HCT116 (cell line): ENCODE measurements around the gene RHCG. TPM values are rescaled to one million over a fixed set of nuclear protein-coding genes. Genes with fewer than 3 reads are reported as not detected.

ENCODE experiments used
- ATAC-seq: fragments of 200-7000 bp; cut with Tn5 transposase; 2 replicates; pipeline ENCODE4 v1.9.1; 2020; ENCODE audit warnings: mild to moderate bottlenecking, moderate library complexity
- BruUV-seq: library from RNA; stranded (reverse); fragments of 400-500 nt; replicated peaks from 2 replicates; lab custom pipeline; 2021; lab: Mats Ljungman, UMichigan
- CTCF ChIA-PET: fragments of 300-600 bp; sonication (Branson Sonifier 250); formaldehyde crosslinking; loops from one replicate; lab custom pipeline; 2021; ENCODE audit warnings: antibody characterized with exemption; lab: Charles Lee
- POLR2A ChIA-PET: fragments of 300-600, 350-600 bp; sonication (Branson Sonifier 250); formaldehyde crosslinking; loops from one replicate; lab custom pipeline; 2021; ENCODE audit warnings: antibody characterized with exemption; lab: Charles Lee
- RAD21 ChIA-PET, 2 experiments: fragments of 300-600 bp; sonication (Branson Sonifier 250); formaldehyde crosslinking; loops; one replicate each; lab custom pipeline; 2023; ENCODE audit warnings: low total read pairs in 2 of 2; ENCODE audit not compliant: uncharacterized antibody in 2 of 2, unreplicated experiment in 2 of 2, low non-redundant PET in 1 of 2; lab: Charles Lee
- DNase-seq: peaks from one replicate; pipeline ENCODE4 v3.0.0-alpha.2; 2010; ENCODE audit warnings: low read depth, low spot score
- H2AFZ ChIP-seq: fragments of 200-600 bp; shearing (Covaris generic), sonication (generic); 2 replicates; pipeline ENCODE4 v1.6.1; 2017; ENCODE audit warnings: low read depth, mixed run types, mixed read lengths, antibody characterized with exemption, low read length; ENCODE audit not compliant: poor library complexity, severe bottlenecking
- H3K27ac ChIP-seq: 2 replicates; pipeline ENCODE4 v1.5.1; 2012; ENCODE audit warnings: low read depth, low read length
- H3K27me3 ChIP-seq: fragments of 200-600 bp; sonication (generic); 2 replicates; pipeline ENCODE4 v1.6.1; 2016; ENCODE audit warnings: mixed run types, low read length, mixed read lengths; ENCODE audit not compliant: insufficient read depth
- H3K36me3 ChIP-seq, 2 experiments: fragments of 200-500 bp in 1 of 2; fragments of 200-600 bp in 1 of 2; sonication (Bioruptor generic) in 1 of 2; sonication (generic) in 1 of 2; 2 replicates each; pipeline versions ENCODE4 v1.5.1 to v1.6.1; 2014 to 2016; ENCODE audit warnings: low read length in 2 of 2, inconsistent platforms in 1 of 2, mixed read lengths in 1 of 2, mixed run types in 1 of 2; ENCODE audit not compliant: insufficient read depth in 2 of 2, control insufficient read depth in 1 of 2
- H3K4me1 ChIP-seq, 2 experiments: fragments of 200-600 bp in 1 of 2; sonication (generic) in 1 of 2; 2 replicates each; pipeline versions ENCODE4 v1.5.1 to v1.6.1; 2012 to 2017; ENCODE audit warnings: low read length in 2 of 2, inconsistent platforms in 1 of 2, mild to moderate bottlenecking in 1 of 2, mixed read lengths in 1 of 2, mixed run types in 1 of 2, moderate library complexity in 1 of 2; ENCODE audit not compliant: insufficient read depth in 2 of 2, control insufficient read depth in 1 of 2
- H3K4me2 ChIP-seq: fragments of 200-600 bp; sonication (generic); 2 replicates; pipeline ENCODE4 v1.6.1; 2017; ENCODE audit warnings: mixed run types, low read length, mixed read lengths
- H3K4me3 ChIP-seq, 2 experiments: fragments of 200-600 bp in 1 of 2; sonication (generic) in 1 of 2; replicated peaks in 1 of 2; 2 replicates each; pipeline ENCODE4 v1.5.1; 2011 to 2016; ENCODE audit warnings: low read length in 2 of 2, control low read depth in 1 of 2, low read depth in 1 of 2, mild to moderate bottlenecking in 1 of 2, mixed read lengths in 1 of 2, mixed run types in 1 of 2
- H3K79me2 ChIP-seq: fragments of 200-600 bp; sonication (generic); 2 replicates; pipeline ENCODE4 v1.6.1; 2017; ENCODE audit warnings: mild to moderate bottlenecking, mixed run types, low read length, moderate library complexity, mixed read lengths; ENCODE audit not compliant: insufficient read depth
- H3K9ac ChIP-seq: fragments of 200-600 bp; sonication (generic); 2 replicates; pipeline ENCODE4 v1.6.1; 2016; ENCODE audit warnings: low read length, mixed read lengths
- H3K9me2 ChIP-seq: fragments of 200-600 bp; sonication (generic), shearing (Covaris generic); 2 replicates; pipeline ENCODE4 v1.6.1; 2017; ENCODE audit warnings: mixed run types, mild to moderate bottlenecking, moderate library complexity; ENCODE audit not compliant: insufficient read depth
- H3K9me3 ChIP-seq, 2 experiments: fragments of 200-500 bp in 1 of 2; fragments of 200-600 bp in 1 of 2; sonication (Bioruptor generic) in 1 of 2; sonication (generic) in 1 of 2; 2 replicates each; pipeline ENCODE4 v1.6.1; 2014 to 2017; ENCODE audit warnings: low read length in 2 of 2, mixed read lengths in 2 of 2, inconsistent platforms in 1 of 2, low read depth in 1 of 2, mild to moderate bottlenecking in 1 of 2, mixed run types in 1 of 2, moderate library complexity in 1 of 2; ENCODE audit not compliant: control insufficient read depth in 1 of 2, insufficient read depth in 1 of 2
- H4K20me1 ChIP-seq: fragments of 200-600 bp; sonication (generic), shearing (Covaris generic); 2 replicates; pipeline ENCODE4 v1.6.1; 2017; ENCODE audit warnings: mixed run types, mild to moderate bottlenecking, moderate library complexity; ENCODE audit not compliant: insufficient read depth
- ATF3 ChIP-seq: IDR thresholded peaks from 2 replicates; pipeline ENCODE4 v1.6.1; 2012
- CBX3 ChIP-seq: IDR thresholded peaks from 2 replicates; pipeline ENCODE4 v1.6.1; 2012; ENCODE audit warnings: low read depth
- EGR1 ChIP-seq: IDR thresholded peaks from 2 replicates; pipeline ENCODE4 v1.6.1; 2012; ENCODE audit warnings: low read depth
- EZH2 ChIP-seq: fragments of 200-600 bp; sonication (generic); IDR thresholded peaks from 2 replicates; pipeline ENCODE4 v1.6.1; 2017; ENCODE audit warnings: antibody characterized with exemption, mixed run types
- EZH2phosphoT487 ChIP-seq: fragments of 200-600 bp; IDR thresholded peaks from 2 replicates; pipeline ENCODE4 v1.6.1; 2018; ENCODE audit warnings: antibody characterized with exemption, borderline replicate concordance
- JUND ChIP-seq: IDR thresholded peaks from 2 replicates; pipeline ENCODE4 v1.6.1; 2012
- MAX ChIP-seq: IDR thresholded peaks from 2 replicates; pipeline ENCODE4 v1.6.1; 2012
- SP1 ChIP-seq: IDR thresholded peaks from 2 replicates; pipeline ENCODE4 v1.6.1; 2012; ENCODE audit warnings: low read depth
- SRF ChIP-seq: IDR thresholded peaks from 2 replicates; pipeline ENCODE4 v1.6.1; 2012; ENCODE audit warnings: low read depth
- ZFX ChIP-seq: fragments of 450-650 bp; IDR thresholded peaks from 2 replicates; pipeline ENCODE4 v1.6.1; 2017
- intact Hi-C: fragments of 100-400 bp; cut with micrococcal nuclease; formaldehyde crosslinking; loops from 2 replicates; pipeline ENCODE4 v1.10.0; 2022
- total RNA-seq: library from RNA; stranded (reverse); gene quantifications from one replicate; pipeline ENCODE4 v1.2.1, GENCODE V29; 2021; ENCODE audit not compliant: unreplicated experiment
- TF ChIP-seq, protein P1 (sequence below): IDR thresholded peaks from 2 replicates; pipeline ENCODE4 v1.6.1; 2012; ENCODE audit warnings: low read depth

The RHCG gene
- total RNA-seq, 1 experiment from 2014 or later = not detected

GRCh38 chr15:89480505-89480904 lies 15.9 kb downstream of the RHCG start:
- H3K4me2 ChIP-seq = no peak overlapping the region
- no peaks in the 10 kb centered on the region for H3K9me3 ChIP-seq
- DNase-seq = no peak
- no peak overlapping the region for H2AFZ ChIP-seq
- TF ChIP-seq, protein P1, sequence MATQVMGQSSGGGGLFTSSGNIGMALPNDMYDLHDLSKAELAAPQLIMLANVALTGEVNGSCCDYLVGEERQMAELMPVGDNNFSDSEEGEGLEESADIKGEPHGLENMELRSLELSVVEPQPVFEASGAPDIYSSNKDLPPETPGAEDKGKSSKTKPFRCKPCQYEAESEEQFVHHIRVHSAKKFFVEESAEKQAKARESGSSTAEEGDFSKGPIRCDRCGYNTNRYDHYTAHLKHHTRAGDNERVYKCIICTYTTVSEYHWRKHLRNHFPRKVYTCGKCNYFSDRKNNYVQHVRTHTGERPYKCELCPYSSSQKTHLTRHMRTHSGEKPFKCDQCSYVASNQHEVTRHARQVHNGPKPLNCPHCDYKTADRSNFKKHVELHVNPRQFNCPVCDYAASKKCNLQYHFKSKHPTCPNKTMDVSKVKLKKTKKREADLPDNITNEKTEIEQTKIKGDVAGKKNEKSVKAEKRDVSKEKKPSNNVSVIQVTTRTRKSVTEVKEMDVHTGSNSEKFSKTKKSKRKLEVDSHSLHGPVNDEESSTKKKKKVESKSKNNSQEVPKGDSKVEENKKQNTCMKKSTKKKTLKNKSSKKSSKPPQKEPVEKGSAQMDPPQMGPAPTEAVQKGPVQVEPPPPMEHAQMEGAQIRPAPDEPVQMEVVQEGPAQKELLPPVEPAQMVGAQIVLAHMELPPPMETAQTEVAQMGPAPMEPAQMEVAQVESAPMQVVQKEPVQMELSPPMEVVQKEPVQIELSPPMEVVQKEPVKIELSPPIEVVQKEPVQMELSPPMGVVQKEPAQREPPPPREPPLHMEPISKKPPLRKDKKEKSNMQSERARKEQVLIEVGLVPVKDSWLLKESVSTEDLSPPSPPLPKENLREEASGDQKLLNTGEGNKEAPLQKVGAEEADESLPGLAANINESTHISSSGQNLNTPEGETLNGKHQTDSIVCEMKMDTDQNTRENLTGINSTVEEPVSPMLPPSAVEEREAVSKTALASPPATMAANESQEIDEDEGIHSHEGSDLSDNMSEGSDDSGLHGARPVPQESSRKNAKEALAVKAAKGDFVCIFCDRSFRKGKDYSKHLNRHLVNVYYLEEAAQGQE = no peak
- TF ChIP-seq SP1 = no peak
- 0 out of 2 replicates have a peak, but pooled peaks cover 5% of the 10 kb centered on the region for H3K27me3 ChIP-seq
- POLR2A ChIA-PET = no interaction called here
- RAD21 ChIA-PET = no interaction called here
- H3K4me3 ChIP-seq = no peak overlapping the region
- ATAC-seq = no peak
- no peaks in the 10 kb centered on the region for H4K20me1 ChIP-seq
- no peaks in the 10 kb centered on the region for H3K9me2 ChIP-seq
- H3K36me3 ChIP-seq = no peaks in the 10 kb centered on the region
- BruUV-seq = no TSS peak
- H3K27ac ChIP-seq = no peak overlapping the region
- no peaks in the 10 kb centered on the region for H3K79me2 ChIP-seq
- peaks cover 0 to under 1% of the 10 kb centered on the region in 2 experiments; a peak in 1 of 4 replicates for H3K4me1 ChIP-seq
- intact Hi-C loops = no loop called here
- CTCF ChIA-PET = interaction anchor here (1.0 kb wide), 1 partner anchor 8 kb away, joined by 3 read pairs; no protein-coding TSS in a partner anchor
- no peak overlapping the region for H3K9ac ChIP-seq

DNA sequence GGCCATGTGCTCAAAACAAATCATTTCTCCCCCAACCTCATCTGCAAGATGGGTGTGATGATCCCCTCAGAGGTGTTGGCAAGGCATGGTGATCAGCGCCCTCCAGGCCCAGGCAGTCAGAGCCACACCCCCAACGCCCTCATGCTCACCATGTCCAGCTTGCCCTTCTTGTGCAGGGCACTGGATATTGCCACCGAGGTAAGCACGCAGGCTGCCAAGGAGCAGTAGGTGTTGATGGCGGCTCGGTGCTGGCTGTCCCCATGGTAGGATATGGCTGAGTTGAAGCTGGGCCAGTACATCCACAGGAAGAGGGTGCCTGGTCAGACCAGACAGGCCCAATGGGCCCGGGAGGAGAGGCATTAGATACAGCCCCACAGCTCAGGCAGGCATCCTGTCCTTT lies 17.2 kb downstream of the RHCG start:
- Histone ChIP-seq H3K4me1 (no peaks in the 10 kb centered on the region), H4K20me1 (no peaks in the 10 kb centered on the region)
- CTCF ChIA-PET = interaction anchor here (1.8 kb wide), 1 partner anchor 121 kb away, joined by 5 read pairs; no protein-coding TSS in a partner anchor
- no peak for TF ChIP-seq ZFX
- no peak for TF ChIP-seq ATF3
- no peak for TF ChIP-seq EGR1
- TF ChIP-seq MAX = no peak
- TF ChIP-seq JUND = no peak
- no peak for TF ChIP-seq SRF
- no peak for TF ChIP-seq EZH2
- TF ChIP-seq, protein P1 = no peak
- no peak for TF ChIP-seq CBX3
- TF ChIP-seq EZH2phosphoT487 = no peak

More for the DNA sequence above, 17.2 kb downstream of the RHCG start:
- Histone ChIP-seq H3K27ac (no peak overlapping the region), H3K36me3 (no peaks in the 10 kb centered on the region), H3K4me3 (no peak overlapping the region), H3K9me3 (no peaks in the 10 kb centered on the region), H2AFZ (no peak overlapping the region), H3K79me2 (no peaks in the 10 kb centered on the region), H3K9me2 (no peaks in the 10 kb centered on the region), H3K27me3 (peaks cover 8% of the 10 kb centered on the region; the same call in 1 of the 2 replicates), H3K4me2 (no peak overlapping the region), H3K9ac (no peak overlapping the region)
- ChIA-PET RAD21 (no interaction called here), POLR2A (no interaction called here)
- intact Hi-C loops = no loop called here
- ATAC-seq (no peak), DNase-seq (no peak)
- BruUV-seq = no TSS peak
